SU-DHL-6 (cell line): Measurements from ENCODE around the gene PTPRN2.
"Not testable (repeated sequence)": the region's sequence is repeated elsewhere in the genome, so short reads cannot be mapped to it uniquely, and the experiment has no call there.

Source experiments
- H2AFZ ChIP-seq: fragments of 200-600 bp; sonication (generic); 2 replicates; pipeline ENCODE4 v1.6.1; 2014; ENCODE audit warnings: low read depth, mild to moderate bottlenecking, moderate library complexity, mixed read lengths, antibody characterized with exemption, low read length; ENCODE audit not compliant: severe bottlenecking
- H3F3A ChIP-seq: fragments of 200-600 bp; shearing (Covaris generic); 2 replicates; pipeline ENCODE4 v1.6.0; 2016; ENCODE audit warnings: antibody characterized with exemption, mild to moderate bottlenecking; ENCODE audit not compliant: insufficient read depth
- H3K27ac ChIP-seq: fragments of 200-600 bp; sonication (generic); 2 replicates; pipeline ENCODE4 v1.5.1; 2016; ENCODE audit warnings: low read depth, mild to moderate bottlenecking, low read length, moderate library complexity, mixed read lengths
- H3K27me3 ChIP-seq: fragments of 200-600 bp; sonication (generic), shearing (Covaris generic); 2 replicates; pipeline ENCODE4 v1.6.0; 2014; ENCODE audit warnings: mild to moderate bottlenecking, low read length
- H3K36me3 ChIP-seq: fragments of 200-600 bp; sonication (generic); 2 replicates; pipeline ENCODE4 v1.6.1; 2014; ENCODE audit warnings: mild to moderate bottlenecking, low read length, mixed read lengths
- H3K4me2 ChIP-seq: fragments of 300-600, 200-600 bp; shearing (Covaris generic), sonication (generic); 2 replicates; pipeline ENCODE4 v1.6.0; 2014; ENCODE audit warnings: low read length, low read depth, mild to moderate bottlenecking; ENCODE audit not compliant: poor library complexity, severe bottlenecking
- H3K4me3 ChIP-seq: fragments of 200-600 bp; sonication (generic); 2 replicates; pipeline ENCODE4 v1.5.1; 2014; ENCODE audit warnings: antibody characterized with exemption, low read length, mild to moderate bottlenecking, mixed read lengths; ENCODE audit not compliant: insufficient read depth, poor library complexity, severe bottlenecking
- H3K79me2 ChIP-seq: fragments of 200-600 bp; sonication (generic); 2 replicates; pipeline ENCODE4 v1.6.1; 2014; ENCODE audit warnings: mild to moderate bottlenecking, low read length, moderate library complexity; ENCODE audit not compliant: insufficient read depth
- H3K9ac ChIP-seq: fragments of 200-600 bp; sonication (generic); 2 replicates; pipeline ENCODE4 v1.7.0; 2014; ENCODE audit warnings: mild to moderate bottlenecking, low read length
- H3K9me2 ChIP-seq: fragments of 200-600 bp; sonication (generic); replicated peaks from 2 replicates; pipeline ENCODE4 v1.6.1; 2014; ENCODE audit warnings: low read length; ENCODE audit not compliant: insufficient read depth
- H3K9me3 ChIP-seq: fragments of 200-600 bp; sonication (generic); 2 replicates; pipeline ENCODE4 v1.6.1; 2014; ENCODE audit warnings: low read length, mixed read lengths; ENCODE audit not compliant: insufficient read depth
- H4K20me1 ChIP-seq: fragments of 200-600 bp; sonication (generic); 2 replicates; pipeline ENCODE4 v1.6.1; 2014; ENCODE audit warnings: low read depth, mild to moderate bottlenecking, antibody characterized with exemption, low read length, moderate library complexity, mixed read lengths
- CTCF ChIP-seq: fragments of 200-600 bp; sonication (generic); IDR thresholded peaks from one replicate; pipeline ENCODE4 v1.5.1; 2017; ENCODE audit warnings: antibody characterized with exemption, mild to moderate bottlenecking, low read length, moderate library complexity; ENCODE audit not compliant: insufficient read depth, poor library complexity, severe bottlenecking
- EZH2phosphoT487 ChIP-seq: fragments of 200-600 bp; sonication (generic), shearing (Covaris generic); conservative IDR thresholded peaks from 2 replicates; pipeline ENCODE4 v1.6.1; 2018; ENCODE audit warnings: mild to moderate bottlenecking, antibody characterized with exemption, low read length, moderate library complexity, mixed read lengths

The PTPRN2 gene

GRCh38 chr7:158458096-158458495 is 129.5 kb downstream of the PTPRN2 start:
- Histone ChIP-seq H3K9ac (no peak overlapping the region), H2AFZ (no peak overlapping the region), H4K20me1 (no peaks in the 10 kb centered on the region), H3K27ac (no peak overlapping the region), H3K9me3 (no peaks in the 10 kb centered on the region), H3K4me3 (no peak overlapping the region), H3F3A (no peaks in the 10 kb centered on the region), H3K79me2 (no peaks in the 10 kb centered on the region), H3K27me3 (no peaks in the 10 kb centered on the region), H3K4me2 (no peak overlapping the region), H3K36me3 (no peaks in the 10 kb centered on the region), H3K9me2 (no peaks in the 10 kb centered on the region)
- TF ChIP-seq CTCF (no peak), EZH2phosphoT487 (no peak)

- H3K27ac ChIP-seq, H3F3A ChIP-seq, H3K9me2 ChIP-seq, H4K20me1 ChIP-seq, H3K27me3 ChIP-seq, H3K36me3 ChIP-seq, H3K9ac ChIP-seq, H3K9me3 ChIP-seq, H3K79me2 ChIP-seq, H3K4me3 ChIP-seq, H3K4me2 ChIP-seq, H2AFZ ChIP-seq: not testable (repeated sequence)
These were observed 130.0 kb downstream of the PTPRN2 start for GRCh38 chr7:158457586-158457985.

GRCh38 chr7:158454631-158455030 is 133.0 kb downstream of the PTPRN2 start:
- no peak overlapping the region for H3K4me2 ChIP-seq
- TF ChIP-seq EZH2phosphoT487 (no peak), CTCF (no peak)
- H3F3A ChIP-seq, result no peaks in the 10 kb centered on the region
- no peak overlapping the region for H3K4me3 ChIP-seq
- no peaks in the 10 kb centered on the region for H3K36me3 ChIP-seq
- no peaks in the 10 kb centered on the region for H3K79me2 ChIP-seq
- no peaks in the 10 kb centered on the region for H3K27me3 ChIP-seq
- H4K20me1 ChIP-seq, result no peaks in the 10 kb centered on the region
- no peak overlapping the region for H2AFZ ChIP-seq
- no peaks in the 10 kb centered on the region for H3K9me3 ChIP-seq
- no peaks in the 10 kb centered on the region for H3K9me2 ChIP-seq
- no peak overlapping the region for H3K27ac ChIP-seq
- H3K9ac ChIP-seq, result no peak overlapping the region

- no peak overlapping the region for H2AFZ ChIP-seq
- H3K9ac ChIP-seq, result no peak overlapping the region
- H3K4me2 ChIP-seq, result no peak overlapping the region
- H3K4me3 ChIP-seq, result no peak overlapping the region
- H3K9me3 ChIP-seq, result no peaks in the 10 kb centered on the region
- no peaks in the 10 kb centered on the region for H3K79me2 ChIP-seq
- no peak overlapping the region for H3K27ac ChIP-seq
- no peak for TF ChIP-seq CTCF
- TF ChIP-seq EZH2phosphoT487, result no peak
- H3K9me2 ChIP-seq, result no peaks in the 10 kb centered on the region
- no peaks in the 10 kb centered on the region for H3F3A ChIP-seq
- H4K20me1 ChIP-seq, result no peaks in the 10 kb centered on the region
- no peaks in the 10 kb centered on the region for H3K36me3 ChIP-seq
- H3K27me3 ChIP-seq, result no peaks in the 10 kb centered on the region
These were observed 134.0 kb downstream of the PTPRN2 start for GRCh38 chr7:158453663-158454062.
